ENCODE measurements around the gene MPRIP.

Gene MPRIP

DNA sequence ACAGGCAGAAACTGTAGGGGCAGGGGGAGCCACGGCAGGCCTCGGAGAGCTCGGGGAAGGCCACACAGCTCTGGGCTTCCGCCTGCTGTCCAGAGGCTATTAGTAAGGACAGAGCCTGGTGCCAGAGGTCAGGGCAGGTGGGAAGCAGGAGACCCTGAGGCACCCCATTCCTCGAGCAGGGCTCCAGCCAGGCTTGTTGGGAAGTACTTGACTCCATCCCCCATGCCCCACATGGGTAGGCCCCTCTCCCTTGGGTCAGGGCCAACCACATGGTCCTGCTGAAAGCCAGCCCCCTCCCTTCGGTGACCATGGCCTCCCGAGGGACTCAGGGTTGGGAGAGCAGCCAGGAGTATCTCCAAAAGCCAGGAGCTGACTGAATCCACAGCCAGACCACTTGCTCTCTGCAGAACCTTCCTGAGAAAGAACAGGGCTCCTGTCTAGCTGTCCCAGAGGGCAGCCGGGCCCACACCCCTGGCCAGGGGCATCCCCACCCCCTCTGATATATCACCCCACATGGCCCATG lies 17.4 kb upstream of the MPRIP start:
- Histone ChIP-seq H3K4me1 (ENCODE audit: control insufficient read depth, insufficient read depth, low read length) (peaks cover 30% of the 10 kb centered on the region), H3K9me3 (ENCODE audit: control insufficient read depth, insufficient read depth, low read depth, low read length) (no peaks in the 10 kb centered on the region), H3K36me3 (ENCODE audit: control insufficient read depth, insufficient read depth, low read length) (no peaks in the 10 kb centered on the region), H3K4me3 (ENCODE audit: low read depth, low read length) (no peak overlapping the region), H3K9ac (ENCODE audit: low read length) (no peak overlapping the region), H3K27ac (ENCODE audit: low read depth, low read length) (no peak overlapping the region), H3K27me3 (ENCODE audit: control insufficient read depth, insufficient read depth, low read length) (no peaks in the 10 kb centered on the region)

DNA sequence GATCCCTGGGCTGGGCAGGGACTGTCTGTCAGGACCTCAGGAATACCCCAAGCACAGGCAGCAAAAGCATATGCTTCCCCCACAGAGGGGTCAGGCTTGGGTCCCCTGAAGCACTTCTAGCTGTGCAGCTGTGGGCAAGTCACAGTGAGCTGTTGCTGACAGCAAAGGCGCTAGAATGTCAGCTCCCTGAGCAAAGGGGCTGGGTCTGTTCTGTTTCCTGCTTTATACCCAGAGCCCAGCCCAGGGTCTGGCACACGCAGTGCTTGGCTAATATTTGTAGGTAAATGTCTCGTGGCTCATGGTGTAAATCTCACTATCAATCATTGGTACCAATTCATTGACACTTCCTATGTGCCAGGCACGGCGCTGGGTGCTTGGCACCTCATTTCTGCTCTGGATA lies 16.6 kb upstream of the MPRIP start:
- H3K27me3 ChIP-seq (ENCODE audit: control insufficient read depth, insufficient read depth, low read length), result no peaks in the 10 kb centered on the region
- no peak overlapping the region for H3K27ac ChIP-seq (ENCODE audit: low read depth, low read length)
- H3K9me3 ChIP-seq (ENCODE audit: control insufficient read depth, insufficient read depth, low read depth, low read length), result no peaks in the 10 kb centered on the region
- no peaks in the 10 kb centered on the region for H3K36me3 ChIP-seq (ENCODE audit: control insufficient read depth, insufficient read depth, low read length)
- no peak overlapping the region for H3K9ac ChIP-seq (ENCODE audit: low read length)
- H3K4me3 ChIP-seq (ENCODE audit: low read depth, low read length), result no peak overlapping the region
- peaks cover 35% of the 10 kb centered on the region for H3K4me1 ChIP-seq (ENCODE audit: control insufficient read depth, insufficient read depth, low read length)

DNA sequence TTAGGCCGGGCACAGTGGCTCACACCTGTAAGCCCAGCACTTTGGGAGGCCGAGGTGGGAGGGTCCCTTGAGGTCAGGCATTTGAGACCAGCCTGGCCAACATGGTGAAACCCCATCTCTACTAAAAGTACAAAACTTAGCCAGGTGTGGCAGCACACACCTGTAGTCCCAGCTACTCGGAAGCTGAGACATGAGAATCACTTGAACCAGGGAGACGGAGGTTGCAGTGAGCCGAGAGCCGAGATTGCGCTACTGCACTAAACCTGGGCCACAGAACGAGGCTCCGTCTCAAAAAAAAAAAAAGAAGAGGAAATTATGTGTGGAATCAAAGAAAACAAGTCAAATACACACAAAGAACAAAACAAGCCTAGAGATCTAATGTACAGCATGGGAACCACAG lies 16.1 kb upstream of the MPRIP start:
- H3K4me3 ChIP-seq (ENCODE audit: low read depth, low read length), result no peak overlapping the region
- H3K9me3 ChIP-seq (ENCODE audit: control insufficient read depth, insufficient read depth, low read depth, low read length), result no peaks in the 10 kb centered on the region
- no peaks in the 10 kb centered on the region for H3K36me3 ChIP-seq (ENCODE audit: control insufficient read depth, insufficient read depth, low read length)
- no peak overlapping the region for H3K9ac ChIP-seq (ENCODE audit: low read length)
- no peak overlapping the region for H3K27ac ChIP-seq (ENCODE audit: low read depth, low read length)
- peaks cover 34% of the 10 kb centered on the region for H3K4me1 ChIP-seq (ENCODE audit: control insufficient read depth, insufficient read depth, low read length)
- no peaks in the 10 kb centered on the region for H3K27me3 ChIP-seq (ENCODE audit: control insufficient read depth, insufficient read depth, low read length)

DNA sequence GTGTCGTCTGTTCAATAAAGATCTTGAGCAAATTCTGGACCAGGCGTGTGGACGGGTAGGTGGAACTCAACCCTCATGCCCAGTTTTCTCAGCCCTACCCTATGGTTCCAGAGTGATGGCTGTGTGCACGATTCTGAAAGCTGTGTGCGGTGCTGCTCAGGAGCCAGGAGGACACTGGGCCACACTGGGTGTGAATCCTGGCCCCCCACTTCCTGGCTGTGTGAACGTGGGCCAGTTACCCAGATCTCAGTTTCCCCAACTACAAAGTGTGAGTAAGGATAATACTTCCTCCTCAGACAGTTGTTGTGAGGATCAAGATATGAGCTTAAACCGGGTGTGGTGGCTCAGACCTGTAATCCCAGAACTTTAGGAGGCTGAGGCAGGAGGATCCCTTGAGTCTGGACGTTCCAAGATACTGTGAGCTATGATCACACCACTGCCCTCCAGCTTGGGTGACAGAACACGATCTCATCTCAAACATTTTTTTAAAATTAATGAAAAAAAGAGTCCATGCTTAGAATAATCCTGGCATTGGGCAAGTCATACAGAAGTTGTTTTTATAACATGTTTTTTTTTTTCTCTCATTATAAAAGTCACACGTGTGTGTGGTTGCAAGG lies 14.7 kb upstream of the MPRIP start:
- no peaks in the 10 kb centered on the region for H3K9me3 ChIP-seq (ENCODE audit: control insufficient read depth, insufficient read depth, low read depth, low read length)
- peaks cover 32% of the 10 kb centered on the region for H3K4me1 ChIP-seq (ENCODE audit: control insufficient read depth, insufficient read depth, low read length)
- H3K9ac ChIP-seq (ENCODE audit: low read length), result no peak overlapping the region
- no peaks in the 10 kb centered on the region for H3K36me3 ChIP-seq (ENCODE audit: control insufficient read depth, insufficient read depth, low read length)
- H3K27me3 ChIP-seq (ENCODE audit: control insufficient read depth, insufficient read depth, low read length), result no peaks in the 10 kb centered on the region
- H3K4me3 ChIP-seq (ENCODE audit: low read depth, low read length), result no peak overlapping the region
- H3K27ac ChIP-seq (ENCODE audit: low read depth, low read length), result no peak overlapping the region

DNA sequence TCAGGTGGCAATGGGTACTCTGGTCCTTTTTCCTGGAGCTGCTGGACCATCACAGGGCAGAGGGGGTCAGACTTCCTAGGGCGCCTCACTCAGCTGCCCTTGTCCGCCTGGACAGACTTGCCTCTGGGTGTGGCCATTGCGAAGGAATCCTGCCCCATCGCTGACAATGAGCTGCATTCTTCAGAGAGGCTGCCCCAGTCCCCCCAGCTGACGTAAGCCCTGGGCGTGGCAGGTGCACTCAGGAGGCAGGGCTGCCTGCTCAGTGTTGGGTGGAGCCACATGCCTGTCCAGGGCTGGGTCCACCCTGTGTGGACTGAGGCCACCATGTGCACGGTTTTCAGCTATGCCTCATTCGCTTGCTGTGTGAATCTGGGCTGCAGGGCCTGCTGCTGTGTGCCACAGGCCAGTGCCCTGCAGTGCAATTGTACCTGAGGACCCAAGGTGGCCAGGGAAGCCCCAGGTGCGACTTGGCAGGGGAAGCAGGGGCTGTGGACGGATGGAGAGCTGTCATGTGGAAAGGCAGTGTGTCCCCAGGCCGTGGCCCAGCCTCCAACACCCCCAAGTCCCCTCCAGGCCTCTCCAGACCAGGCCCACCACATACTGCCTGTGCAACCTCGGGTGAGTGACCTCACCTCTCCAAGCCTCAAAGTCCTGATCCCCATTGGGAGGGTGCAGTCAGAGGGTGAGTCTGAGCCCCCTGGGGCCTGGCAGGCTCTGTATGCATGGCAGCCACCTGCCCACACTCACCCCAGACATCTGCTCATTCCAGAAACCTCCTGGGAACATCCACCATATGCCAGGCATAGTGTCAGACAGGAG lies 14.0 kb upstream of the MPRIP start:
- H3K9ac ChIP-seq (ENCODE audit: low read length), result peak overlapping the region; percentile 4
- H3K9me3 ChIP-seq (ENCODE audit: control insufficient read depth, insufficient read depth, low read depth, low read length), result no peaks in the 10 kb centered on the region
- no peaks in the 10 kb centered on the region for H3K27me3 ChIP-seq (ENCODE audit: control insufficient read depth, insufficient read depth, low read length)
- no peaks in the 10 kb centered on the region for H3K36me3 ChIP-seq (ENCODE audit: control insufficient read depth, insufficient read depth, low read length)
- H3K4me3 ChIP-seq (ENCODE audit: low read depth, low read length), result no peak overlapping the region
- H3K27ac ChIP-seq (ENCODE audit: low read depth, low read length), result no peak overlapping the region
- peaks cover 32% of the 10 kb centered on the region for H3K4me1 ChIP-seq (ENCODE audit: control insufficient read depth, insufficient read depth, low read length)

DNA sequence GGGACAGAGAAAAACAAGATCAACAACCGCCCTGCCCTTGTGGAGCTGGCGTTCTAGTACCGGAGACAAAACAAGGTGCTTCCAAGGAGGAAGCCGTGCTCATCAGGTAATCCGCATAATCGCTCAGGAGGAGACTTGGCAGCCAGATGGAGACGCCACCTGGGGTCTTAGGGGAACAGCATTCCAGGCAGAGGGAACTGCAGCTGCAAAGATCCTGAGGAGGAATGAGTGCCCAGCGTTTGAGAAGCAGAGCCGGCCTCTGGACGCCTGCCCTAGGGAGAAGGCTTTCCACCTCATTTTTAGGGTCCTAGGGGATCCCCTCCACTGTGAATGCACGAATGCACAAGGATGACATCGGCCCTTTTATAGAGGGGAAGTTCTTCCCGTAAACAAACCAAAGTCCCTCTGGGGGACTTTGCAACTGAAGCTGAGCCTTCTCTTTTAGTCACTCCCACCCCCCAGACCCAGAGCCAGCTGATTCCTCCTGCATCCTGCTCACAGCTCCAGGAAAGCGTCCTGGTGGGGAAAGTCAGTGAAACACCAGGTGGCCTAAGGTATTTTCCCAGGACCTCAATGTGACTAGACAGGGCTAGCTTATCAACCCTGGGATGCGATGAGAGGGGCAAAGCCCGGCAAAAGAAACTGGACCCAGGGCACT lies 13.2 kb upstream of the MPRIP start:
- no peaks in the 10 kb centered on the region for H3K27me3 ChIP-seq (ENCODE audit: control insufficient read depth, insufficient read depth, low read length)
- H3K4me3 ChIP-seq (ENCODE audit: low read depth, low read length), result no peak overlapping the region
- no peaks in the 10 kb centered on the region for H3K36me3 ChIP-seq (ENCODE audit: control insufficient read depth, insufficient read depth, low read length)
- H3K27ac ChIP-seq (ENCODE audit: low read depth, low read length), result no peak overlapping the region
- H3K4me1 ChIP-seq (ENCODE audit: control insufficient read depth, insufficient read depth, low read length), result peaks cover 32% of the 10 kb centered on the region
- peak overlapping the region; percentile 23 for H3K9ac ChIP-seq (ENCODE audit: low read length)
- no peaks in the 10 kb centered on the region for H3K9me3 ChIP-seq (ENCODE audit: control insufficient read depth, insufficient read depth, low read depth, low read length)

DNA sequence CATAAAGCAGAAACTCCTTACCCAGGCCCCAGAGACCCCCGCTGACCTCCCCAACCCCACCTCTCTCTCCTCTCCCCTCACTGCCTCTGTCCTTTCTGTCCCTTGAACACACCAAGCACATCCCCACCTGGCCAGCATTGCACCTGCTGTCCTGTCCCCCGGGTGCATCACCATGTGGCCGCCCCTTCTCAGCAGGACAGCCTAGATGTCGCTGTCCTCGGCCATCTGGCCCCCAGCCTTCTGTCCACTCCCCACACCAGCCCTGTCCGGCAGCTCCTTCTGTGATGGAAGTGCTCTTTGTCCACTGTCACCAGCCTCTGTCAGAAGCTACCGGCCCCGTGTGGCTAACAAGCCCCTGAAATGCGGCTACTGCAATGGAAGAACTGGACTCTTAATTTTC lies 12.3 kb upstream of the MPRIP start:
- Histone ChIP-seq H3K4me1 (ENCODE audit: control insufficient read depth, insufficient read depth, low read length) (peaks cover 32% of the 10 kb centered on the region), H3K36me3 (ENCODE audit: control insufficient read depth, insufficient read depth, low read length) (no peaks in the 10 kb centered on the region), H3K9me3 (ENCODE audit: control insufficient read depth, insufficient read depth, low read depth, low read length) (no peaks in the 10 kb centered on the region), H3K27me3 (ENCODE audit: control insufficient read depth, insufficient read depth, low read length) (no peaks in the 10 kb centered on the region), H3K9ac (ENCODE audit: low read length) (no peak overlapping the region), H3K4me3 (ENCODE audit: low read depth, low read length) (no peak overlapping the region), H3K27ac (ENCODE audit: low read depth, low read length) (no peak overlapping the region)

DNA sequence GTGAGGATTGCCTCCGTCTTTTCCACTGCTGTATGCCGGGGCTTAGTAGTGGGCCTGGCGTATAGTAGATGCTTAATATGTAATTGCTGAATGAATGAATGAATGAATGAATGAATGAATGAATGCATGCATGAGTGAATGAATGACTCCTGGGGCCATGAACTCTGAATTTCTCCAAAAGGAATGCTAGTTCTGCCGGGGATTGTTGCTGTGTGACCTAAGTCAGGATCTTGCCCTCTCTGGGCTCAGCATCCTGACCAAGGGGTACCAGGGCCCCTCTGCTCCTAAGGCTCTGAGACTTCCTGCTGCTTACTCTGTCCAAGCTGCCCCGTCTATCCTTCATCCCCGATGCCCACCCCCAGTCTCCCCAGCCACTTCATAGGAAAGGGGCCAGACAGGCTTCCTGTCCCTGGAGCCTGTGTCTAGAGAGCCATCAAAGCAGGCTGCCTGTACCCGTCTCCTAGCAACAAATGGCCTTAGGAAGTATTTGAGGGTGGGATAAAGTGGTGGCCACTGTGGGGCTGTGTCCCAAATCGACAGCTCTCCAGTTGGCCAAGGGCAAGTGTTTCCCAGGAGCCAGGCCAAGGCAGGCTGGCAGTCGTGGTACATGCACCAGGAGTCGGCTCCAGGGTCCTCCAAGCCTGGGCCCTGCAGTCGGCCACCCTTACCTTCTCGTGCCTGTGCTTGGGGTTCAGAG lies 11.6 kb upstream of the MPRIP start:
- no peak overlapping the region for H3K9ac ChIP-seq (ENCODE audit: low read length)
- H3K4me3 ChIP-seq (ENCODE audit: low read depth, low read length), result no peak overlapping the region
- H3K9me3 ChIP-seq (ENCODE audit: control insufficient read depth, insufficient read depth, low read depth, low read length), result no peaks in the 10 kb centered on the region
- no peaks in the 10 kb centered on the region for H3K27me3 ChIP-seq (ENCODE audit: control insufficient read depth, insufficient read depth, low read length)
- H3K36me3 ChIP-seq (ENCODE audit: control insufficient read depth, insufficient read depth, low read length), result no peaks in the 10 kb centered on the region
- H3K4me1 ChIP-seq (ENCODE audit: control insufficient read depth, insufficient read depth, low read length), result peaks cover 32% of the 10 kb centered on the region
- no peak overlapping the region for H3K27ac ChIP-seq (ENCODE audit: low read depth, low read length)

DNA sequence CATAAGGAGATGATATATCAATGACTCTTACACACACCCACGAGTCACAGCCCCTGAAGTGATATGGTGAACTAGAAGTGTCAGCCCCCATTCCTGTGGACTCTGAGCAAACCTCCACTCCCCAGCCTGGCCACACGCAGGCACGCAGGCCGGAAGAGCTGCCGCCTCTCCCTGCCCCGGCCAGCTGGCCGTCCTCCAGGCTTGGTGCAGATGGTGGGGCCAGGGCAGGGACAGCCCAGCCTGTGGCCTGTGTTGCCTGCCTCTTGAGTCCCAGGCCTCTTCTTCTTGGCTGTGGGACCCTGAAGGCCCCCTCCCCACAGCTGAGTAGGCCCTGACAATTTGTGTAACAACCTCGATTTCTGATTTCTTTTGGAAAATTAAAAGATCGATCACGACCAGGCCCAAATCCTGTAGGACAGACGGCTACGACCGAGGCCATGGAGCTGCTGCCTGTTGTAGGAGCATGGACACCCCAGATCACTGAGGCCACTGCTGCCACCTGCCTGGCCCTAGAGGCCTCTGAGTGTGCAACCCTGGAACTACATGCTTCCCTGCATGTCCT lies 10.0 kb upstream of the MPRIP start:
- no peak overlapping the region for H3K27ac ChIP-seq (ENCODE audit: low read depth, low read length)

DNA sequence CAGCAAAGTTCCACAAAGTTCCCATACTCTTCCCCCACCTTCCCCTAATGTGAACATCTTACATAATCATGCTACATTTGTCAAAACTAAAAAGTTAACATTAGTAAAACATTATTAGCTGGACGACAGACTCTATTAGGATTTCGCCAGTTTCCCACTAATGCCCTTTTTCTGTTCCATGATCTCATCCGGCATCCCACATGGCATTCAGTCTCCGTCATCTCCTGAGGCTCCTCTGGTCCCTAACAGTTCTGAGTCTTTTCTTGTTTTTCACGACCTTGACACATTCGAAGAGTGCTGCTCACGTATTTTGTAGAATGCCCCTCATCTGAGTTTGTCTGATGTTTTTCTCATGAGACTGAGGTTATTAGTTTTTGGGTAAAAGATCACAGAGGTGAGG lies 8.8 kb upstream of the MPRIP start:
- Histone ChIP-seq H3K4me3 (ENCODE audit: low read depth, low read length) (no peak overlapping the region), H3K27me3 (ENCODE audit: control insufficient read depth, insufficient read depth, low read length) (no peaks in the 10 kb centered on the region), H3K4me1 (ENCODE audit: control insufficient read depth, insufficient read depth, low read length) (peaks cover 22% of the 10 kb centered on the region), H3K27ac (ENCODE audit: low read depth, low read length) (no peak overlapping the region), H3K9ac (ENCODE audit: low read length) (no peak overlapping the region), H3K36me3 (ENCODE audit: control insufficient read depth, insufficient read depth, low read length) (no peaks in the 10 kb centered on the region), H3K9me3 (ENCODE audit: control insufficient read depth, insufficient read depth, low read depth, low read length) (no peaks in the 10 kb centered on the region)

More for the DNA sequence above, 10.0 kb upstream of the MPRIP start:
- Histone ChIP-seq H3K4me1 (ENCODE audit: control insufficient read depth, insufficient read depth, low read length) (peaks cover 32% of the 10 kb centered on the region), H3K9ac (ENCODE audit: low read length) (no peak overlapping the region), H3K36me3 (ENCODE audit: control insufficient read depth, insufficient read depth, low read length) (no peaks in the 10 kb centered on the region), H3K9me3 (ENCODE audit: control insufficient read depth, insufficient read depth, low read depth, low read length) (no peaks in the 10 kb centered on the region), H3K4me3 (ENCODE audit: low read depth, low read length) (no peak overlapping the region), H3K27me3 (ENCODE audit: control insufficient read depth, insufficient read depth, low read length) (no peaks in the 10 kb centered on the region)

Measured in HUES6 (cell line).